T-helper 2 cell treated with Interferon-gamma antibody and Interleukin-4, amounts not matched to agents 5 μg/mL and 100 μg/mL, for 36 hours (primary cell): ENCODE measurements around the gene MAP3K2.

Experiments
- DNase-seq: peaks from one replicate; pipeline ENCODE4 v3.0.0; 2021; ENCODE audit warnings: low spot score
- H3K27ac Mint-ChIP-seq: one replicate; pipeline ENCODE4 v1.8.0; 2021; ENCODE audit warnings: mild to moderate bottlenecking, mixed read lengths
- H3K27me3 Mint-ChIP-seq: one replicate; pipeline ENCODE4 v1.8.0; 2021; ENCODE audit warnings: low read depth, mixed read lengths
- H3K36me3 Mint-ChIP-seq: one replicate; pipeline ENCODE4 v1.8.0; 2021; ENCODE audit warnings: low read depth, mixed read lengths
- H3K4me1 Mint-ChIP-seq: one replicate; pipeline ENCODE4 v1.8.0; 2021; ENCODE audit warnings: low read depth, mixed read lengths
- H3K4me3 Mint-ChIP-seq: one replicate; pipeline ENCODE4 v1.8.0; 2022; ENCODE audit warnings: mild to moderate bottlenecking, moderate library complexity, mixed read lengths
- H3K9me3 Mint-ChIP-seq: one replicate; pipeline ENCODE4 v1.8.0; 2021; ENCODE audit warnings: mixed read lengths

Gene MAP3K2

DNA sequence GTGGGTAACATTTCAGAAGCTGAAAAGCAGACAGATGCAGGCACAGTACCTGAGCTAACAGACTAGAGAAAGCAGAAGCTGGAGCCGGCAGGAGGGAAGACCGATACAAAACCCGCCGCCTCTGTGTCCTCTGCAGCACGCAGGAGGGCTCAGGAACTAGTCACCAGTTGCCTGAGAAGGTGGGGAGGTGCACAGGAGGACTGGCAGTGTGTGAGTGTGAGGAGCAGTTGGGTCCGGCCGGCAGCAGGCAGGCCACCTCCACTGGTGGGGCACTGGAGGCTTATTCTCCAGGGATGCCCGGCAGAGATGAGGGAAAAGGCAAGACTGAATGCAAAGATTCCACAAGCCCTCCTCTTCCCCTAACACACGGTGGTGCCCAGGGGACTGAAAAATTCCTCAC, 112.0 kb downstream of the MAP3K2 start:
- no peaks in the 10 kb centered on the region for H3K9me3 Mint-ChIP-seq
- no peak overlapping the region for H3K4me3 Mint-ChIP-seq
- H3K4me1 Mint-ChIP-seq: peaks cover 9% of the 10 kb centered on the region
- no peaks in the 10 kb centered on the region for H3K27me3 Mint-ChIP-seq
- no peak for DNase-seq
- H3K27ac Mint-ChIP-seq: peak overlapping the region; percentile 11
- peaks cover 70% of the 10 kb centered on the region for H3K36me3 Mint-ChIP-seq

DNA sequence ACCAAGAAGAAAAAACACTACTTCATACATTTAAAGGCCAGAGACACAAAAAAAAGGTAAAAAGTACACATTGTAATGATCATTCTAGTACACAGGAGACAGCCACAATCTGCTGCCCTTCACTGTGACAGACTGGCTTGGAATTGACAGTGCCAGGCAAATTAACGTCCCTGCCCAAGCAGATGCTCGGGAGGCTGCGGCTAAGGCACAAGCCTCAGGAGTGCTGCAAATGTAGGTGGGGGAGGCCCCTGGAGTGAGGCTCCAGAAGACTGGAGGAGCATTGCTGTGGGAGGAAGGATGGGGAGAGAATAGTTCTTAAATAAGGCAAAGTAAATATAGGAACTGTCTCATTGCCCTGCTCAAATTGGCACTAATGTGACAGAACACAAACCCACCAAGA, 112.4 kb downstream of the MAP3K2 start:
- Mint-ChIP-seq H3K4me1 (peaks cover 9% of the 10 kb centered on the region), H3K36me3 (peaks cover 71% of the 10 kb centered on the region), H3K4me3 (no peak overlapping the region), H3K27ac (peak overlapping the region; percentile 11), H3K9me3 (no peaks in the 10 kb centered on the region), H3K27me3 (no peaks in the 10 kb centered on the region)
- DNase-seq: no peak

DNA sequence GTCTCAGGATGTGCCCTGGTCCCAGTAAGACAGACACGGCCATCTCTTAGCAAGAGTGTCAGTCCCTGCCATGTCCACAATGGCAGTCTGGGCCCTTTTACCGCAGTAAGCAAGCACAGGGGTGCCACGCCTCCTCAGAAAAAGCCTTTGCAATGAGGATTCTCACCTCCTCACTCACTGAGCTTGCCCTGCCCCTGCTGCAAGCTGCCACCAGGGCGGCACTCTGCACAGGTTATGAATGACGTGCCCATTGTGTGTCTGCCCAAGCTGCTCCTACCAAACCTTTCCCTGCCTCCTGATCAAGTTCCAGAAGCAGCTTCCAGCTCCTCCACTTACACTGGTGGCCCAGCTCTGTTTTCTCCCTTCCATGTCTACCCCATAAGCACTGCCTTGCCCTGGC, 117.1 kb downstream of the MAP3K2 start:
- Mint-ChIP-seq H3K27ac (no peak overlapping the region), H3K36me3 (peaks cover 69% of the 10 kb centered on the region), H3K4me1 (no peaks in the 10 kb centered on the region), H3K4me3 (no peak overlapping the region), H3K27me3 (no peaks in the 10 kb centered on the region), H3K9me3 (no peaks in the 10 kb centered on the region)
- no peak for DNase-seq

DNA sequence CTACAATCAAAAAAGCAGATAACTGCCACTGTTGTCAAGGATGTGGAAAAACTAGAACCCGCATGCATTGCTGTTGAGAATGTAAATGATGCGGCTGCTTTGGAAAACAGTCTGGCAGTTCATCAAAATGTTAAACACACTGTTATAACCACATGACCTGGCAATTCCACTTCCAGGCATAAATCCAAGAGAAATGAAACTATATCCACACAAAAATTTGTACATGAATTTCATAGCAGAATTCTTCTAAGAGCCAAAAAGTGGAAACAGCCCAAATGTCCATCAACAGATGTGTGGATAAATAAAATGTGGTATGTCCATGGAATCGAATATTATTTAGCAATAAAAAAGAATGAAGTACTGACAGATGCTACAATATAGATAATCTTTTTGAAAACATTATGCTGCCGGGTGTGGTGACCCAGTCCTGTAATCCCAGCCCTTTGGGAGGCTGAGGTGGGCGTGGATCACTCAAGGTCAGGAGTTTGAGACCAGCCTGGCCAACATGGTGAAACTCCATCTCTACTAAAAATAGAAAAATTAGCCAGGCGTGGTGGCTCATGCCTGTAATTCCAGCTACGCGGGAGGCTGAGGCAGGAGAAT, 125.9 kb downstream of the MAP3K2 start:
- Mint-ChIP-seq H3K4me1 (no peaks in the 10 kb centered on the region), H3K36me3 (peaks cover 54% of the 10 kb centered on the region), H3K27ac (no peak overlapping the region), H3K9me3 (no peaks in the 10 kb centered on the region), H3K4me3 (no peak overlapping the region), H3K27me3 (no peaks in the 10 kb centered on the region)
- no peak for DNase-seq

DNA sequence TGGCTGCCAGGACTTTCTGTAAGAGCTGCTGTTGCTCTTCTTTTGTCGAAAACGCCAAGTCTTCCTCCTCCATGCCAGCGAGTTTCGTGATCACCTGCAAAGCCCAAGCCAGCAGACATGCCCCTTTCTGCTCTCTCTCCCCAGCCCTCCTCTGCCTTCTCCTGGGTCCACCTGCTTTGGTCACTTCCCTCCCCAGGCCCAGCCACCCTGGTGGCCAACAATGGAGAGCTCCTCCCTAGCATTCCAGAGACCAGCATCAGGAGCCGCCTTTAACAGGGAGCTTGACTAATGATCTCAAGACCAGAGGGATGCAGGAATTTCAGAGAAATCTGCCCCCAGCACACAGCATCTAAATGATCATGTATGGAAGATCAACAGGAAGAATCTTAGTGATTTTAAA, 128.4 kb downstream of the MAP3K2 start:
- peaks cover 50% of the 10 kb centered on the region for H3K36me3 Mint-ChIP-seq
- H3K4me1 Mint-ChIP-seq: peaks cover 2% of the 10 kb centered on the region
- H3K27me3 Mint-ChIP-seq: no peaks in the 10 kb centered on the region
- no peak for DNase-seq
- peak overlapping the region; percentile 8 for H3K27ac Mint-ChIP-seq
- H3K4me3 Mint-ChIP-seq: no peak overlapping the region
- no peaks in the 10 kb centered on the region for H3K9me3 Mint-ChIP-seq

DNA sequence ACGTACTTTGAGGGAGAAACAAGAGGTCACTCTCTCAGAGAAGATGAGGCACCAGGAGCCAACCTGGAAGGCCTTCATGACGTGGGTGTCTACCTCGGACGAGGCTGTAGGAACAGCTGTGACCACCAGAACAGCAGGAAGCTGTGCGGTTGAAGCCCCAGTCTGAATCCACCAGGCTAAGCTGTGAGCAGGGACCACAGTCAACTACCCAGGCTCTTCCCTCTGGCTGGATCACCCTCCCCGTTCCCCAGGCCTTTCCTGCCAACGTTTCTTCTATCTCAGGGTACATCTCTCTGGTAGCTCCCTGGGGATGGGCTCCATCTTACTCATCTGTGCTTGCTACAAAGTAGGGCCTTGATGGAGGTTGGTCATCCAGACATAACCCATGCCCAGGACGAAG, 130.9 kb downstream of the MAP3K2 start:
- Mint-ChIP-seq H3K4me3 (no peak overlapping the region), H3K36me3 (peaks cover 40% of the 10 kb centered on the region), H3K9me3 (no peaks in the 10 kb centered on the region), H3K27ac (no peak overlapping the region), H3K4me1 (peaks cover 2% of the 10 kb centered on the region), H3K27me3 (no peaks in the 10 kb centered on the region)
- no peak for DNase-seq

DNA sequence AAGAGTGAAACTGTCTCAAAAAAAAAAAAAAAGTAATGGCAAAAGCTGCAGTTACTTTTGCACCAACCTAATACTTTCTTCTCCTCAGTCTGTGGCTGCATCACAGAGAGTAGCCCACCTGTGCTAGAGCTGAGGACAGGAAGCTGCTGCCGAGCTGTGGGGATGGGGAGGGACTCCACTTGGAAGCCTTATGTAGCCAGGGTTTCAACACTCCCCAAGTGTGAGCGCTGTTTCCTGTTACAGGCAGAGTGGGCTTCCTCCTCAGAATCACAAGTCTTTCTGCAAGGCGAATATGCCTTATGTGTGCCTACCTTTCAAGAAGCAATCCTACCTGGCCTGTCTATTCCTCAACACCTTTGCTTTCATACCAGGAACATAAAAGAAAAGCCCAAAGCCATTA, 131.4 kb downstream of the MAP3K2 start:
- H3K27ac Mint-ChIP-seq: no peak overlapping the region
- no peaks in the 10 kb centered on the region for H3K27me3 Mint-ChIP-seq
- H3K9me3 Mint-ChIP-seq: no peaks in the 10 kb centered on the region
- H3K4me3 Mint-ChIP-seq: no peak overlapping the region
- peaks cover 2% of the 10 kb centered on the region for H3K4me1 Mint-ChIP-seq
- no peak for DNase-seq
- peaks cover 36% of the 10 kb centered on the region for H3K36me3 Mint-ChIP-seq

DNA sequence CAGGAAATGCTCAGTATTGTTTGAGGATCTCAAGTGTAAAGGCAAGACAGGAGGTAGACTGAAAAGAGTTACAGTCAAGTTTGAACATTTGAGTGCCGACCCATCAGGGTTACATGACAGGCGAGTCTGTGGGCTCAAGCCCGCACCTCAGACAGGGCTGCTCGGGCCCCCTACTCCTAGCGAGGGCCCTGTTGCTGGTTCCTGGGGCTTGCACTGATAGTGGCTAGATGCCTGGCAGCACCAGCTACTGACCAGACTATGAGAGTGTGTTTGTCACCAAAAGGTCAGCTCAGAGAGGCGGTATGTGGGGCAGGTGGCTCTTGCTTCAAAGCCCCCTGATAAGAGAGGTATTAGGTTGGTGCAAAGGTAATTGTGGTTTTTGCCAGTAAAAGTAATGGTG, 132.1 kb downstream of the MAP3K2 start:
- no peak overlapping the region for H3K27ac Mint-ChIP-seq
- no peaks in the 10 kb centered on the region for H3K27me3 Mint-ChIP-seq
- H3K4me1 Mint-ChIP-seq: peaks cover 2% of the 10 kb centered on the region
- no peak for DNase-seq
- H3K36me3 Mint-ChIP-seq: peaks cover 32% of the 10 kb centered on the region
- H3K4me3 Mint-ChIP-seq: no peak overlapping the region
- H3K9me3 Mint-ChIP-seq: no peaks in the 10 kb centered on the region

DNA sequence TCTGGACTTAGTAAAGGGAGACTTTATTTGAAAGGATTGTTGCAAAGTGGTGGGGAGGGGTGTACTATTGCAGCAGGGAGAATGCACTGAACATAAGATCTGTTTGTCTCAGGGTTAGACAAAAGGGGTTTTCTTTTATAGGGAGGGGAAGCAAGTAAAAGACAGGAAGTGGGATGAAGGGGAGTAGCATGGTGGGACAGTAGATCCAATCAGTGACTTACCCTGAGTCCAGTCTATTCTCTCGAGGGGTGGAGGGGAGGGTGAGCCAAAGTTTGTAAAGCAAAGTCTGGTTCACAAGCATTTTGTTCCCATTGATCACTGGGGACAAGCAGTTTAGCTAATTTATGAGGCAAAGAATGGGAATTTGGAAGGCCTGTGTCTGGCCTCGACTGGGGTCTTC, 132.6 kb downstream of the MAP3K2 start:
- DNase-seq: no peak
- Mint-ChIP-seq H3K4me1 (peaks cover 2% of the 10 kb centered on the region), H3K27me3 (no peaks in the 10 kb centered on the region), H3K36me3 (peaks cover 32% of the 10 kb centered on the region), H3K9me3 (no peaks in the 10 kb centered on the region), H3K4me3 (no peak overlapping the region), H3K27ac (no peak overlapping the region)

DNA sequence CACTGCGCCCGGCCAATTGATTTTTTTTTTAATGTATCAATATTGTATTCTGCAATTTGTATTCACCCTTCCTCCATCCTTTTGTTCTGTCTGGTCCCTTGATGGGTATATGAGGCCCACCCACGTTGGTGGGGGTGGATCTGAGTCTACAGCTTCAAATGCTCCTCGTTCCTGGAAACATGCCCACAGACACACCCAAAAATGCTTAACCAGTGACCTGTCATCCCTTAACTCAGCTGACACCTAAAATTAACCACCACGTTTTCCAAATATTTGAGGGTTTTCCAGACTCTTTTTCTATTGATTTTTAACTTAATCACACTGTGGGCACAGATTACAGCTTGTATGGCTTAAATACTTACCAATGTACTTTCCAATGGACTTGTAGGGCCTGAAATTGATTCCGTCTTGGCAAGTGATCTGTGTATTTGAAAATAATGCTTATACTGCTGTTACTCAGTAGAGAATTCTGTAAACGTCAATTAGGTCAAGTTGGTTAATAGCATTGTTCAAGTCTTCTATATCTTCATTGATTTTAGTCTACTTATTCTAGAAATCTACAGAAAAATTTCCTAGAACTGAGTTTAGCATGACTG, 133.3 kb downstream of the MAP3K2 start:
- Mint-ChIP-seq H3K27ac (no peak overlapping the region), H3K9me3 (no peaks in the 10 kb centered on the region), H3K4me3 (no peak overlapping the region), H3K36me3 (peaks cover 27% of the 10 kb centered on the region), H3K4me1 (peaks cover 2% of the 10 kb centered on the region), H3K27me3 (no peaks in the 10 kb centered on the region)
- no peak for DNase-seq
